Panc1 (cell line): ENCODE results near the gene ALPL.

Experiments used
- CTCF ChIP-seq: fragments of 450-650 bp; IDR thresholded peaks from 2 replicates; pipeline ENCODE4 v1.5.1; 2017; ENCODE audit warnings: mild to moderate bottlenecking
- POLR2AphosphoS5 ChIP-seq: IDR thresholded peaks from 2 replicates; pipeline ENCODE4 v1.6.1; 2012; ENCODE audit warnings: mild to moderate bottlenecking, low read depth, low read length, moderate library complexity
- SIN3A ChIP-seq: IDR thresholded peaks from 2 replicates; pipeline ENCODE4 v1.6.1; 2012; ENCODE audit warnings: low read depth, mild to moderate bottlenecking, low read length, moderate library complexity, borderline replicate concordance; ENCODE audit not compliant: insufficient read depth

- TF ChIP-seq CTCF: no peak
- no peak for TF ChIP-seq SIN3A
- TF ChIP-seq POLR2AphosphoS5: no peak
These were observed 15.0 kb upstream of the ALPL start for GRCh38 chr1:21494196-21494595.
